NCI-H748 treated with DMSO at 0.1 percent for 48 hours (cell line): ENCODE data around the gene ADAM15.

ENCODE experiments used
- DNase-seq: peaks from one replicate; lab custom pipeline; 2025; lab: John Stamatoyannopoulos, UW

Gene ADAM15

DNA sequence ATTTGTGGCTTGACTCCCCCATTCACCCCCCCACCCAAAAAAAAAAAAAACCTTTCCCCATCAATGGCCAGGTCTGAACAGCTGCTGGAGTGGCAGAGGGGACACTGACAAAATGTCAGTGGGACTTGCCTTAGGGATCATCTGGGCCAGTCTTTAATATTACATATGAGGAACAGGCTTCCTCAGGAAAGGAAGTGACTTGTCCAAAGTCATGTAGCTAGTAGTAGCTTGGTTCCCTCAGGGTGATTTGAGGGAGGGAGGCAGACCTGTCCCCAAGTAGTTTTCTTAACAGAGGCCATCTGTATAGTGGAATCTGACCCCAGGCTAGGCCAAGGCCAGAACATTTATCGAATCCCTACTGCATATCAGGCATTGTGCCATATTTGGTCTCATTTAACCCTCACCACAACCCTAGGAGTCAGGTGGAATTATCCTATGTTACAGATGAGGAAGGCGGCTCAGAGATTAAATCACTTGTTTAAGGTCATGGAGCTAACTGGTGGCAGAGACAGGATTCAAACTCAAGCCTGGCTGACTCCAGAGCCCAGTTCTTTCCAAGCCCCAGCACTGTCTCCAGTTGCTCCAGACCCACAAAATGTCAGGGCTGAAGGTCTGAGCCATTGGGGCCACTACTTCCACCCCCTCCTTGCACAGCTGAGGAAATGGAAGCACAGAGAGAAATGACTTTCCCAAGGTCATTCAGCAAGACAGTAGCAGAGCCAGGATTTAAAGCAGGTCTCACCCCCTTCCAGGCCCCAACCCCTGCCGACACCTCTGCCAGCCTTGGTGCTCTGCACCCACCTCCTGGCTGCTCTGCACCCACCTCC, 38.1 kb upstream of the ADAM15 start:
- no peak for DNase-seq

DNA sequence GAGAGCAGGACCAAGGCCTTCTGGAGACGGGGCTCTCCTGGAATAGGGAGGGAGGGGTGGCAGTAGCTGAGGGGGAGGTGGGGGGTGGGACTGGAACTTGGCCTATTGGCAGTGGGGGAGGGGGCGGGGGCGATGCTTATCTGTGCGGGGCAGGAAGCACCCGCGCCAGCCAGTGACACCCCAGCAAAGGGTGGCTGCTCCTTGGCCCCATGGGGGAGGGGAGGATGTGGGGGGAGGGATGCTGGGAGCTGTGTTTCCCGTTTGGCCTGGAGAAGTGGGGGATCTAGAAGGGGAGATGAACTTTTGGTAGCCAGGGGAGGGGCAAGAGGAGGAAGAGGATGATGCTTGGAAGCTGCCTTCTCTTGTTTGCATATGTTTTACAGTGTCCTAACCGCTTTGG, 37.5 kb upstream of the ADAM15 start:
- no peak for DNase-seq

DNA sequence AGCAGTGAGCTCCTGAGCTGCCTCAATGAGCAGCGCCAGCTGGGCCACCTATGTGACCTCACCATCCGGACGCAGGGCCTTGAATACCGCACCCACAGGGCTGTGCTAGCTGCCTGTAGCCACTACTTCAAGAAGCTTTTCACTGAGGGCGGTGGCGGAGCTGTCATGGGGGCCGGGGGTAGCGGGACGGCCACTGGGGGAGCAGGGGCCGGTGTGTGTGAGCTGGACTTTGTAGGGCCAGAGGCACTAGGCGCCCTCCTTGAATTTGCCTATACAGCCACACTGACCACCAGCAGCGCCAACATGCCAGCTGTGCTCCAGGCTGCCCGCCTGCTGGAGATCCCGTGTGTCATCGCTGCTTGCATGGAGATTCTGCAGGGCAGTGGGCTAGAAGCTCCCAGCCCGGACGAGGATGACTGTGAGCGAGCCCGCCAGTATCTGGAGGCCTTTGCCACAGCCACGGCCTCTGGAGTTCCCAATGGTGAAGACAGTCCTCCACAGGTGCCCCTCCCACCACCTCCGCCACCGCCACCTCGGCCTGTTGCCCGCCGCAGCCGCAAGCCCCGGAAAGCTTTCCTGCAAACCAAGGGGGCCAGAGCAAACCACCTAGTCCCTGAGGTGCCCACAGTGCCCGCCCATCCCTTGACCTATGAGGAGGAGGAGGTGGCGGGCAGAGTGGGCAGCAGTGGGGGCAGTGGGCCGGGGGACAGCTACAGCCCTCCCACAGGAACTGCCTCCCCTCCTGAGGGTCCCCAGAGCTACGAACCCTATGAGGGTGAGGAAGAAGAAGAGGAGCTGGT, 36.2 kb upstream of the ADAM15 start:
- no peak for DNase-seq

GRCh38 chr1:155015527-155016230, 35.4 kb upstream of the ADAM15 start:
- no peak for DNase-seq

GRCh38 chr1:155016231-155016831, 34.8 kb upstream of the ADAM15 start:
- no peak for DNase-seq

GRCh38 chr1:155017041-155017945, 33.8 kb upstream of the ADAM15 start:
- peak; percentile 71 for DNase-seq

GRCh38 chr1:155017946-155018316, 33.2 kb upstream of the ADAM15 start:
- DNase-seq = no peak

DNA sequence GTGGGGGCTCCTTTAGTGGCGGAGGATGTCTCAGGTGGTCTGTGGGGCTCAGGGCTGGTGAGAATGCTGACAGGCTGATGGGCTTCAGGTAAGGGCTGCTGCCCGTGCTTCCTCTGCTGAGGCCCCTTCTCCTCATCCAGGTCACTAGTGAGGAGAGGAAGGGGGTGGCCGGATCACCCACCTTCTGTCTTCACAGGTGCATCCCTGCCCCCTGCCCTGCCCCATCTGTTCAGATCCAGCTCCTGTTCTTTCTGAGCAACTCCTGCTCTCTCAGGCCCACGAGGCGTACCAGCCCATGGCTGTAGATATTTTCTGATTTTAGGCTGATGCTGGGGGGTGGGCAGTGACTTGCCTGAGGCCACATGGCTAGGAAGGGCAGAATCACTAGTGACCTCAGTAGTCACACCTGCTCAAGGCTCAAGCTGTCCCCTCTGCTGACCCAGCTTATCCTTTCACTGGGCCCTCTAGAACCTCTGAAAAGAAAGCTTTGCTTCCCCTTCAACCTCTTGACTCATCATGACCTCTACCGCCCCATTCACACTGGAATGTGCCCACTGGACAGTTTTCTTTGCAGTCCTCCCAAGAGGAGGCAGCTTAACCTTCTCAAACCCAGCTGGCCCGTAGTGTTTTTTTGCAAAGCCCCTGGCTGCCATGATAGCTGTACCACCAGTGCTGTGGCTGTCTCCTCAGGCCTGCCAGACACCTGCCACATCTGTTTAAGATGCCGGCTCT, 32.3 kb upstream of the ADAM15 start:
- no peak for DNase-seq

- no peak for DNase-seq
Observed at GRCh38 chr1:155019377-155020245, 31.5 kb upstream of the ADAM15 start.

GRCh38 chr1:155022136-155022926, 28.8 kb upstream of the ADAM15 start:
- DNase-seq = no peak

DNA sequence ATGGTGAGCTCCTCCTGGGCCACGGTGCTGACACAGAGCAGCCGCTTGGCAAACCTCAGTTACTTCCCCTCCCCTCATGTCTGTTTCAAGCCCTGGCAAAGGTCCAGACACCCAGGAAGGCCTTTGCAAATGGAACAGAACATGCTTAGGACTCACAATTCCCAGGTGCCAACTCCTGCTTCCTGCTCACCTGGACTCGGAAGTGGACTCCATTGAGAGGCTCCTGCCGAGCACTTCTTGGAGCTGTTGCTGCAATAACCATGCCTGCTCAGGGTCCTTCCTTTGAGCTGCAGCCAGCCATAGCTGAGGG, 28.2 kb upstream of the ADAM15 start:
- no peak for DNase-seq

DNA sequence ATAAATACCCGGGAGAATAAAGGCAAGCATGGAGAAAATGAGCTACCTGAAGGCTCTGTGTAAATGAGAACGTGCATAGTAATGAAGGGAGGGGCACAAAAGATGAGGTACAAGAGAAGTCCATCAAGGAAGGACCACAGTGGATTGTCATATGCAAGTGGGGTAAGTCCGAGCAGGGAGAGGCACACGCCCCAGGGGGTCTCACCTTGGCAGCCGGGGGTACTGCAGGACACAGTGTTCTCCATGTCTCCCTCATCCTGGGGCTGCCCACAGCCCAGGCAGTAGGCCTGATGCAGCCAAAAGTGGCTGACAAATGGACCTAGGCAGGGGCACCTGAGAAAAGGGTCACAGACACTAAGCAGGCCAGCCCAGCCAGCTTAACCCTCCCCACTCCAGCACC, 27.5 kb upstream of the ADAM15 start:
- no peak for DNase-seq

DNA sequence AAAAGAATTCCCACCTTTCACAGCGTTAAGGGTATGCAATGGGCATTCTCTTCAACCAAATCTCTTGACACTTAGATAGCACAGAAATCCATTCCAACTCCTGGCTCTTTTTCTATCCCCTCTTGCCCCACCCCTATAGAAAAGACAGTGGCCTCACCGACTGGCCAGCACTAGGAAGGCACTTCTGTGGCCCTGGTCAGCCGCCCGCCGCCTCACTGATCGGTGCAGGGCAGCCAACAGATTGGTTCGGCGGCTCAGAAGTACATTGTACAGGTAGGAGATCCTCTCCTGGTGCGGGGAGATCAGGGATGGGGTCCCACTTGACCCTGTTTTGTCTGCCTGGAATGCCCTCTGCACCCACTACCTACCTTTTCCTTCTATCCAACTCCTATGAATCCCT, 26.8 kb upstream of the ADAM15 start:
- DNase-seq = no peak

DNA sequence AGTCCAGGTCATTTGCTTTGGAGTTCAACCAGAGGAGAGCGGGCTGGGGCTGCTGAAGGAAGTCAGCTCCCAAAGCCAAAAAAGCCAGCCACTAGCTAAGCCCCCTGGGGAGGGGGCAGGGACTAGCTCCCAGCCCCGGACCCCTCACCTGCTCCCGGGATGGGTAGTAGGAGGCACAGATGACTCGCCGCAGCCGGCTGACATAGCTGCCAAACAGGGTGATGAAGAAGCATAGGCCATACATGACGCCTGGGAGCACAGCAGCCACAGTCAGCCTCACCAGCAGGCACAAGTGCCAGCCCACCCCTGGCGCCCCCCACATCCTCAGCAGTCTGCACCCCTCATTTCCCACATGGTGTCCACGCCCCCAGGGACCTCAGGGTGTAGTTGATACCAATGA, 25.0 kb upstream of the ADAM15 start:
- DNase-seq = no peak

- no peak for DNase-seq
Observed at GRCh38 chr1:155026588-155026987, 24.5 kb upstream of the ADAM15 start.

- no peak for DNase-seq
Observed at GRCh38 chr1:155029513-155030242, 21.4 kb upstream of the ADAM15 start.

GRCh38 chr1:155030243-155030795, 20.8 kb upstream of the ADAM15 start:
- DNase-seq = no peak

GRCh38 chr1:155030899-155031298, 20.2 kb upstream of the ADAM15 start:
- DNase-seq = no peak
